ENCODE data around the gene KIAA1217. TPM values are rescaled to one million over a fixed set of nuclear protein-coding genes. Genes with fewer than 3 reads are reported as not detected.

Gene KIAA1217
- total RNA-seq: 13.0 TPM

- peak within 1 kb of the TSS; percentile 76 to 77 for H3K27ac ChIP-seq
- no peaks in the 10 kb centered on the region for H3K36me3 ChIP-seq
- DNase-seq (ENCODE audit: low spot score in 2 of 2): peak in 1 of 2 donors; percentile 66
- peak within 1 kb of the TSS; percentile 66 to 71 for H3K4me3 ChIP-seq
- TF ChIP-seq CTCF (IDR thresholded peaks at IDR 0.05): no peak
- peaks cover 0 to 6% of the 10 kb centered on the region in 2 donors for H3K4me1 ChIP-seq
- intact Hi-C loops (cut with DNase I): loop anchor here (5.0 kb wide), 2 partner anchors 133 to 153 kb away; no protein-coding TSS in a partner anchor
- H3K27me3 ChIP-seq: no peaks in the 10 kb centered on the region
- H3K9me3 ChIP-seq: no peaks in the 10 kb centered on the region
These were observed at the start of gene KIAA1217 for GRCh38 chr10:24208661-24209431. Gene KIAA1217, plus strand, starts transcription at chr10:24209138. Its CDS starts 56 bp downstream, at chr10:24209194.

GRCh38 chr10:24162206-24162985, 46.5 kb upstream of the KIAA1217 start:
- Histone ChIP-seq H3K36me3 (no peaks in the 10 kb centered on the region), H3K27me3 (no peaks in the 10 kb centered on the region), H3K4me1 (no peaks in the 10 kb centered on the region), H3K27ac (no peak overlapping the region), H3K9me3 (peaks cover 0 to 5% of the 10 kb centered on the region in 2 donors), H3K4me3 (no peak overlapping the region)
- TF ChIP-seq CTCF (IDR thresholded peaks at IDR 0.05): no peak
- no peak for DNase-seq (ENCODE audit: low spot score in 2 of 2)
- intact Hi-C loops (cut with DNase I): no loop called here

GRCh38 chr10:24163485-24163884, 45.5 kb upstream of the KIAA1217 start:
- Histone ChIP-seq H3K4me1 (no peaks in the 10 kb centered on the region), H3K27me3 (no peaks in the 10 kb centered on the region), H3K36me3 (no peaks in the 10 kb centered on the region), H3K4me3 (no peak overlapping the region), H3K27ac (no peak overlapping the region), H3K9me3 (no peaks in the 10 kb centered on the region)
- no peak for TF ChIP-seq CTCF (IDR thresholded peaks at IDR 0.05)
- intact Hi-C loops (cut with DNase I): no loop called here
- no peak for DNase-seq (ENCODE audit: low spot score in 2 of 2)

GRCh38 chr10:24168258-24169170, 40.4 kb upstream of the KIAA1217 start:
- no peak for TF ChIP-seq CTCF (IDR thresholded peaks at IDR 0.05)
- no peak for DNase-seq (ENCODE audit: low spot score in 2 of 2)
- Histone ChIP-seq H3K4me3 (no peak overlapping the region), H3K9me3 (no peaks in the 10 kb centered on the region), H3K27me3 (no peaks in the 10 kb centered on the region), H3K36me3 (no peaks in the 10 kb centered on the region), H3K27ac (no peak overlapping the region), H3K4me1 (no peaks in the 10 kb centered on the region)
- intact Hi-C loops (cut with DNase I): no loop called here

- intact Hi-C loops (cut with DNase I): no loop called here
- TF ChIP-seq CTCF (IDR thresholded peaks at IDR 0.05): no peak
- H3K9me3 ChIP-seq: no peaks in the 10 kb centered on the region
- H3K4me3 ChIP-seq: no peak overlapping the region
- no peaks in the 10 kb centered on the region for H3K27me3 ChIP-seq
- no peaks in the 10 kb centered on the region for H3K36me3 ChIP-seq
- H3K4me1 ChIP-seq: no peaks in the 10 kb centered on the region
- no peak overlapping the region for H3K27ac ChIP-seq
- DNase-seq (ENCODE audit: low spot score in 2 of 2): no peak
These were observed 38.7 kb upstream of the KIAA1217 start for GRCh38 chr10:24170199-24170598.
